Endothelial cell of umbilical vein (primary cell): ENCODE results near the gene SLC35E2B. TPM values are rescaled to one million over a fixed set of nuclear protein-coding genes. Genes with fewer than 3 reads are reported as not detected.

Experiments used
- BruUV-seq: library from RNA; stranded (reverse); fragments of 400-500 nt; replicated peaks from 2 replicates; lab custom pipeline; 2021; lab: Mats Ljungman, UMichigan
- CTCF ChIA-PET: fragments of 300-600, 350-600 bp; sonication (Branson Sonifier 250); formaldehyde crosslinking; loops from one replicate; lab custom pipeline; 2021; ENCODE audit warnings: antibody characterized with exemption, inconsistent platforms; lab: Charles Lee
- POLR2A ChIA-PET: fragments of 300-600, 350-600 bp; sonication (Branson Sonifier 250); formaldehyde crosslinking; loops from one replicate; lab custom pipeline; 2021; ENCODE audit warnings: antibody characterized with exemption, inconsistent platforms; lab: Charles Lee
- DNase-seq: peaks from one replicate; pipeline ENCODE4 v3.0.0-alpha.2; 2011; ENCODE audit warnings: low read depth, low spot score
- FAIRE-seq: peaks from 2 replicates; lab custom pipeline; 2011; peaks lifted over from hg19 to GRCh38; lab: Jason Lieb, UNC
- H2AFZ ChIP-seq: 2 replicates; pipeline ENCODE4 v1.6.0; 2012; ENCODE audit warnings: low read depth, low read length, control low read depth, inconsistent platforms
- H3K27ac ChIP-seq: 2 replicates; pipeline ENCODE4 v1.5.1; 2011; ENCODE audit warnings: low read depth, mild to moderate bottlenecking, control low read depth, low read length, moderate library complexity; ENCODE audit not compliant: insufficient read depth
- H3K27me3 ChIP-seq, 2 experiments: 2 replicates each; pipeline versions ENCODE4 v1.6.0 to v1.6.1; 2011; ENCODE audit warnings: low read length in 2 of 2, mixed read lengths in 1 of 2; ENCODE audit not compliant: control insufficient read depth in 2 of 2, insufficient read depth in 2 of 2
- H3K36me3 ChIP-seq, 2 experiments: 2 replicates in 1 of 2; 3 replicates in 1 of 2; pipeline ENCODE4 v1.5.1; 2011; ENCODE audit warnings: low read length in 2 of 2, mild to moderate bottlenecking in 1 of 2, moderate library complexity in 1 of 2; ENCODE audit not compliant: control insufficient read depth in 2 of 2, insufficient read depth in 2 of 2; ENCODE audit errors: extremely low read depth in 1 of 2
- H3K4me1 ChIP-seq: 3 replicates; pipeline ENCODE4 v1.5.1; 2011; ENCODE audit warnings: mild to moderate bottlenecking, low read length; ENCODE audit not compliant: control insufficient read depth, insufficient read depth; ENCODE audit errors: extremely low read depth
- H3K4me2 ChIP-seq: 2 replicates; pipeline ENCODE4 v1.6.1; 2011; ENCODE audit warnings: low read length, control low read depth, mixed read lengths; ENCODE audit not compliant: insufficient read depth
- H3K4me3 ChIP-seq, 3 experiments: fragments of 200-600 bp in 1 of 3; sonication (generic), shearing (Covaris generic) in 1 of 3; replicated peaks in 1 of 3; 2 replicates each; pipeline ENCODE4 v1.5.1; 2011 to 2016; ENCODE audit warnings: control low read depth in 3 of 3, low read length in 3 of 3, mild to moderate bottlenecking in 2 of 3, inconsistent platforms in 1 of 3, low read depth in 1 of 3, moderate library complexity in 1 of 3; ENCODE audit not compliant: insufficient read depth in 1 of 3
- H3K79me2 ChIP-seq: 2 replicates; pipeline ENCODE4 v1.6.0; 2012; ENCODE audit warnings: low read length, inconsistent platforms; ENCODE audit not compliant: control insufficient read depth, insufficient read depth
- H3K9ac ChIP-seq: replicated peaks from 2 replicates; pipeline ENCODE3; 2011; ENCODE audit warnings: low read length, control low read depth; ENCODE audit not compliant: insufficient read depth; ENCODE audit errors: extremely low read depth
- H3K9me1 ChIP-seq: replicated peaks from 3 replicates; pipeline ENCODE4 v1.6.0; 2011; ENCODE audit warnings: mild to moderate bottlenecking, low read length; ENCODE audit not compliant: control insufficient read depth, insufficient read depth; ENCODE audit errors: extremely low read depth
- H3K9me3 ChIP-seq: replicated peaks from 2 replicates; pipeline ENCODE4 v1.5.1; 2012; ENCODE audit warnings: low read length, inconsistent platforms; ENCODE audit not compliant: control insufficient read depth, insufficient read depth
- H4K20me1 ChIP-seq: replicated peaks from 2 replicates; pipeline ENCODE3; 2011; ENCODE audit warnings: mild to moderate bottlenecking, low read length; ENCODE audit not compliant: control insufficient read depth, insufficient read depth; ENCODE audit errors: extremely low read depth
- FOS ChIP-seq: IDR thresholded peaks from 2 replicates; pipeline ENCODE4 v1.6.1; 2011; ENCODE audit warnings: mild to moderate bottlenecking, low read length, moderate library complexity, borderline replicate concordance; ENCODE audit not compliant: insufficient read depth
- GATA2 ChIP-seq: IDR thresholded peaks from 2 replicates; pipeline ENCODE4 v1.7.0; 2011; ENCODE audit warnings: low read depth, mild to moderate bottlenecking, moderate library complexity, mixed read lengths, low read length; ENCODE audit not compliant: insufficient read length, insufficient read depth
- MAX ChIP-seq: IDR thresholded peaks from 2 replicates; pipeline ENCODE4 v1.6.1; 2011; ENCODE audit not compliant: insufficient read depth, insufficient read length
- MYC ChIP-seq: IDR thresholded peaks from one replicate; pipeline ENCODE4 v1.6.1; 2011; ENCODE audit warnings: mild to moderate bottlenecking, low read depth, low read length
- POLR2A ChIP-seq: IDR thresholded peaks from 2 replicates; pipeline ENCODE4 v1.6.1; 2012; ENCODE audit warnings: low read depth, mild to moderate bottlenecking, control low read depth, low read length
- POLR2AphosphoS5 ChIP-seq: IDR thresholded peaks from 2 replicates; pipeline ENCODE4 v1.6.1; 2012; ENCODE audit warnings: low read depth, mild to moderate bottlenecking, control low read depth, low read length, moderate library complexity; ENCODE audit not compliant: insufficient read depth
- dilution Hi-C: fragments of 300-500 bp; cut with MboI; formaldehyde crosslinking; loops from one replicate; pipeline ENCODE4 v1.15.0; 2019; ENCODE audit warnings: low sequenced_read_pairs; ENCODE audit not compliant: extremely low pct_ligation_motif_present
- intact Hi-C: fragments of 100-400 bp; cut with micrococcal nuclease; formaldehyde crosslinking; loops from one replicate; pipeline ENCODE4 v1.10.0; 2022
- polyA plus RNA-seq, 4 experiments: library from polyadenylated mRNA; depleted of rRNA in 3 of 4; stranded (reverse) in 3 of 4; unstranded in 1 of 4; fragments of >200 nt; gene quantifications; 2 replicates each; pipeline versions ENCODE4 v1.2.1 to v1.2.3, GENCODE V29; 2011 to 2012; ENCODE audit warnings: missing spikeins in 1 of 4
- total RNA-seq: library from RNA; stranded (reverse); gene quantifications from 2 replicates; pipeline ENCODE4 v1.2.3, GENCODE V29; 2021
- TF ChIP-seq, protein P1 (sequence below), 2 donors: IDR thresholded peaks; 1 replicate in 1 of 2; 2 replicates in 1 of 2; pipeline ENCODE4 v1.5.1; 2011; ENCODE audit warnings: low read length in 2 of 2, mild to moderate bottlenecking in 2 of 2, moderate library complexity in 2 of 2, control low read depth in 1 of 2, inconsistent platforms in 1 of 2, low read depth in 1 of 2; ENCODE audit not compliant: insufficient read depth in 1 of 2; ENCODE audit errors: extremely low read depth in 1 of 2

Gene SLC35E2B
- total and polyA plus RNA-seq, 2 donors (not counting 3 experiments of a cell fraction or from before 2014, with no cell fraction given) = 28.0 to 51.2 TPM

- H3K79me2 ChIP-seq = no peaks in the 10 kb centered on the region
- no peaks in the 10 kb centered on the region for H3K9me3 ChIP-seq
- H3K27ac ChIP-seq = no peak overlapping the region
- H3K27me3 ChIP-seq = no peaks in the 10 kb centered on the region
- intact Hi-C loops = no loop called here
- H3K9ac ChIP-seq = no peak overlapping the region
- DNase-seq (no peak), FAIRE-seq (no peak)
- no peak overlapping the region for H3K4me2 ChIP-seq
- no TSS peak for BruUV-seq
- H2AFZ ChIP-seq = no peak overlapping the region
- CTCF ChIA-PET = no interaction called here
- TF ChIP-seq MAX (no peak), GATA2 (no peak), POLR2A (no peak), FOS (no peak), POLR2AphosphoS5 (no peak), MYC (no peak)
- TF ChIP-seq, protein P1, sequence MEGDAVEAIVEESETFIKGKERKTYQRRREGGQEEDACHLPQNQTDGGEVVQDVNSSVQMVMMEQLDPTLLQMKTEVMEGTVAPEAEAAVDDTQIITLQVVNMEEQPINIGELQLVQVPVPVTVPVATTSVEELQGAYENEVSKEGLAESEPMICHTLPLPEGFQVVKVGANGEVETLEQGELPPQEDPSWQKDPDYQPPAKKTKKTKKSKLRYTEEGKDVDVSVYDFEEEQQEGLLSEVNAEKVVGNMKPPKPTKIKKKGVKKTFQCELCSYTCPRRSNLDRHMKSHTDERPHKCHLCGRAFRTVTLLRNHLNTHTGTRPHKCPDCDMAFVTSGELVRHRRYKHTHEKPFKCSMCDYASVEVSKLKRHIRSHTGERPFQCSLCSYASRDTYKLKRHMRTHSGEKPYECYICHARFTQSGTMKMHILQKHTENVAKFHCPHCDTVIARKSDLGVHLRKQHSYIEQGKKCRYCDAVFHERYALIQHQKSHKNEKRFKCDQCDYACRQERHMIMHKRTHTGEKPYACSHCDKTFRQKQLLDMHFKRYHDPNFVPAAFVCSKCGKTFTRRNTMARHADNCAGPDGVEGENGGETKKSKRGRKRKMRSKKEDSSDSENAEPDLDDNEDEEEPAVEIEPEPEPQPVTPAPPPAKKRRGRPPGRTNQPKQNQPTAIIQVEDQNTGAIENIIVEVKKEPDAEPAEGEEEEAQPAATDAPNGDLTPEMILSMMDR (IDR thresholded peaks at IDR 0.05; ENCODE audit: extremely low read depth in 1 of 2, insufficient read depth in 1 of 2, low read depth in 1 of 2, low read length in 2 of 2) = no peak
- no peaks in the 10 kb centered on the region for H4K20me1 ChIP-seq
- no peaks in the 10 kb centered on the region for H3K4me1 ChIP-seq
- POLR2A ChIA-PET = no interaction called here
- H3K4me3 ChIP-seq = no peak overlapping the region
- H3K9me1 ChIP-seq = no peaks in the 10 kb centered on the region
- dilution Hi-C loops = no loop called here
- H3K36me3 ChIP-seq = no peaks in the 10 kb centered on the region
These were observed 68.8 kb downstream of the SLC35E2B start for GRCh38 chr1:1623631-1624442.
